Measurements from ENCODE around the gene NXNL1.

- no peak for TF ChIP-seq CTCF (IDR thresholded peaks at IDR 0.05)
- TF ChIP-seq POLR2A (IDR thresholded peaks at IDR 0.05): no peak
These were observed 54.5 kb downstream of the NXNL1 start for GRCh38 chr19:17406046-17406886.

Data from heart left ventricle (tissue), 13 donors.